ENCODE data around the gene ZNF768.

GRCh38 chr16:30530163-30531037 is 4.0 kb upstream of the ZNF768 start:
- TF ChIP-seq CTCF (IDR thresholded peaks at IDR 0.05; ENCODE audit: low read depth, low read length, poor library complexity, severe bottlenecking) (no peak), EZH2phosphoT487 (IDR thresholded peaks at IDR 0.05; ENCODE audit: borderline replicate concordance, low read length) (no peak)
